HepG2 (cell line): ENCODE measurements around the gene USP19. TPM values are rescaled to one million over a fixed set of nuclear protein-coding genes. Genes with fewer than 3 reads are reported as not detected.
A peak's percentile ranks its signal among the peaks of the same experiment; 100 is the strongest.

Experiments used
- CSRNP1 ChIP-seq: sonication (generic); formaldehyde crosslinking; IDR thresholded peaks from 2 replicates; pipeline ENCODE4 v1.8.1; 2023; ENCODE audit warnings: mild to moderate bottlenecking, missing genetic modification reagents
- GPBP1L1 ChIP-seq: sonication (generic); formaldehyde crosslinking; IDR thresholded peaks from 2 replicates; pipeline ENCODE4 v1.5.0; 2020; ENCODE audit warnings: mild to moderate bottlenecking, missing genetic modification reagents
- IKZF4 ChIP-seq: sonication (generic); formaldehyde crosslinking; IDR thresholded peaks from 2 replicates; pipeline ENCODE4 v1.5.1; 2020; ENCODE audit warnings: borderline replicate concordance, mild to moderate bottlenecking, low read depth, missing genetic modification reagents; ENCODE audit errors: not compliant biosample characterization
- KMT2A ChIP-seq: sonication (generic); formaldehyde crosslinking; IDR thresholded peaks from 2 replicates; pipeline ENCODE4 v1.4.0; 2020; ENCODE audit warnings: missing genetic modification reagents
- POLR2A ChIP-seq, 2 experiments: IDR thresholded peaks; 2 replicates each; pipeline ENCODE4 v1.6.1; 2011; ENCODE audit warnings: low read depth in 2 of 2, low read length in 2 of 2, mild to moderate bottlenecking in 1 of 2, moderate library complexity in 1 of 2; ENCODE audit not compliant: insufficient read depth in 1 of 2
- RNF2 ChIP-seq: fragments of 450-650 bp; conservative IDR thresholded peaks from 2 replicates; pipeline ENCODE4 v1.6.1; 2016; ENCODE audit warnings: low read depth
- SAFB2 ChIP-seq: sonication (generic); formaldehyde crosslinking; IDR thresholded peaks from 2 replicates; pipeline ENCODE4 v1.5.1; 2020; ENCODE audit warnings: missing genetic modification reagents, low read depth, mild to moderate bottlenecking, borderline replicate concordance
- TBX2 ChIP-seq: sonication (generic); formaldehyde crosslinking; IDR thresholded peaks from 2 replicates; pipeline ENCODE4 v1.5.0; 2020; ENCODE audit warnings: missing genetic modification reagents, mild to moderate bottlenecking, borderline replicate concordance
- TFAP4 ChIP-seq: sonication (generic); IDR thresholded peaks from 2 replicates; pipeline ENCODE4 v1.6.1; 2016; ENCODE audit warnings: low read depth, borderline replicate concordance
- ZBTB26 ChIP-seq: IDR thresholded peaks from 2 replicates; pipeline ENCODE4 v1.6.1; 2016; ENCODE audit warnings: missing compliant biosample characterization, missing genetic modification reagents, borderline replicate concordance
- ZFP91 ChIP-seq: sonication (generic); formaldehyde crosslinking; IDR thresholded peaks from 2 replicates; pipeline ENCODE4 v1.9.0; 2022; ENCODE audit warnings: missing genetic modification reagents, mild to moderate bottlenecking, borderline replicate concordance
- ZIK1 ChIP-seq: sonication (generic); formaldehyde crosslinking; IDR thresholded peaks from 2 replicates; pipeline ENCODE4 v1.5.0; 2020; ENCODE audit warnings: mild to moderate bottlenecking, low read depth, missing genetic modification reagents, borderline replicate concordance
- ZKSCAN5 ChIP-seq: sonication (generic); formaldehyde crosslinking; IDR thresholded peaks from 2 replicates; pipeline ENCODE4 v1.5.1; 2020; ENCODE audit warnings: mild to moderate bottlenecking, missing genetic modification reagents
- ZNF687 ChIP-seq: sonication (generic); formaldehyde crosslinking; IDR thresholded peaks from 2 replicates; pipeline ENCODE4 v1.5.1; 2020; ENCODE audit warnings: mild to moderate bottlenecking, missing genetic modification reagents, moderate library complexity
- ZSCAN20 ChIP-seq: sonication (generic); formaldehyde crosslinking; IDR thresholded peaks from 2 replicates; pipeline ENCODE4 v1.4.0; 2020; ENCODE audit warnings: missing genetic modification reagents, mild to moderate bottlenecking, borderline replicate concordance
- ZSCAN29 ChIP-seq: sonication (generic); formaldehyde crosslinking; conservative IDR thresholded peaks from 2 replicates; pipeline ENCODE4 v1.4.0; 2020; ENCODE audit warnings: mild to moderate bottlenecking, missing genetic modification reagents
- polyA plus RNA-seq, 8 experiments: library from polyadenylated mRNA; depleted of rRNA in 3 of 8; stranded (reverse) in 7 of 8; unstranded in 1 of 8; fragments of >200 nt; fragmentation: Illumina TruSeq in 4 of 8; extraction: Trizol in 4 of 8; gene quantifications; 2 replicates each; pipeline versions ENCODE4 v1.2.1 to v1.2.3, GENCODE V29; 2011 to 2016; ENCODE audit warnings: low read depth in 4 of 8, missing spikeins in 1 of 8, mixed read lengths in 1 of 8; ENCODE audit not compliant: insufficient read depth in 1 of 8
- total RNA-seq, 5 experiments: library from RNA; depleted of rRNA; stranded (reverse); fragments of >200 nt; fragmentation: Illumina TruSeq; extraction: Trizol; gene quantifications; 2 replicates each; pipeline ENCODE4 v1.2.3, GENCODE V29; 2016; ENCODE audit warnings: low read depth in 1 of 5

The USP19 gene
- total and polyA plus RNA-seq, 2 of the 13 experiments (the other 11 are each of a cell fraction or from before 2014, with no cell fraction given), result 28.3 to 31.7 TPM

GRCh38 chr3:49104427-49105291 lies 16.0 kb downstream of the USP19 start, which contains the start of gene QARS1 (continued):
- TF ChIP-seq CSRNP1 (CRISPR knock-in tag), result peak; percentile 80; the same call in 1 of the 2 replicates
- peak; percentile 68; the same call in 1 of the 2 replicates for TF ChIP-seq TBX2 (CRISPR knock-in tag)
- TF ChIP-seq GPBP1L1 (CRISPR knock-in tag), result no peak
- 0 out of 2 replicates have a peak, but pooled peaks have one; percentile 18 for TF ChIP-seq TFAP4
- no peak for TF ChIP-seq ZBTB26
- TF ChIP-seq KMT2A (CRISPR knock-in tag), result peak; percentile 68
- 0 out of 2 replicates have a peak, but pooled peaks have one; percentile 53 for TF ChIP-seq ZIK1 (CRISPR knock-in tag)
- TF ChIP-seq SAFB2 (CRISPR knock-in tag), result no peak
- TF ChIP-seq RNF2, result no peak
- no peak for TF ChIP-seq ZSCAN20 (CRISPR knock-in tag)
- TF ChIP-seq IKZF4 (CRISPR knock-in tag), result peak; percentile 94
- no peak for TF ChIP-seq ZKSCAN5 (CRISPR knock-in tag)
- peak; percentile 80 to 84 for TF ChIP-seq POLR2A (IDR thresholded peaks at IDR 0.05; ENCODE audit: insufficient read depth in 1 of 2, low read depth in 2 of 2, low read length in 2 of 2)
- peak; percentile 83 for TF ChIP-seq ZNF687 (CRISPR knock-in tag)
- TF ChIP-seq ZSCAN29 (CRISPR knock-in tag), result 0 out of 2 replicates have a peak, but pooled peaks have one; percentile 46
- TF ChIP-seq ZFP91 (CRISPR knock-in tag), result peak; percentile 83
